HG03095 (cell line): ENCODE measurements around the gene VWA8.
"Not testable (repeated sequence)": the region's sequence is repeated elsewhere in the genome, so short reads cannot be mapped to it uniquely, and the experiment has no call there.

Experiments
- ATAC-seq: cut with Tn5 transposase; IDR thresholded peaks from one replicate; pipeline ENCODE4 v1.9.1; 2021; ENCODE audit warnings: moderate library complexity; ENCODE audit not compliant: unreplicated experiment

Gene VWA8

GRCh38 chr13:41751734-41752445 is 209.0 kb downstream of the VWA8 start:
- ATAC-seq, result no peak

DNA sequence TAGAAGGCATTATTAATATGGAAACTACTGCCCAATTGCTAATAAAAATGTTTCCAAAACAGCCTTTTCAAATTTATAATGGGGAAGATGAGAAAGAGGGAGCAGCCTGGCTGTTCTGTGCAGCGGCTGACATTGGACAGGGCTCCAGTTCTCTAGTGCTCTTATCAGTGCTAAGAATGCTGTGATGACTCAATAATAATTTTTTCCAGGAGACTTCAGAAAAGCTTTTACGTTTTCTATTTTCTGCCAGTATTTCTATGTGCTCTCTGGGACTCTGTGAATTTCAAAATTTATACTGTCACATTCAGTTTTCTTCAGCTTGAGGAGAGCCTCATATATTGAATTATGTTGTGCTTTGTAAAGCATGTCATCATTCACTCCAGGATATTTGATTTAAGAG is 209.6 kb downstream of the VWA8 start:
- ATAC-seq, result no peak

GRCh38 chr13:41746259-41746658 is 214.7 kb downstream of the VWA8 start:
- ATAC-seq, result no peak

- ATAC-seq, result not testable (repeated sequence)
Measured at GRCh38 chr13:41745496-41745895, 215.4 kb downstream of the VWA8 start.

- ATAC-seq, result no peak
Measured at GRCh38 chr13:41742917-41743552, 217.9 kb downstream of the VWA8 start.

DNA sequence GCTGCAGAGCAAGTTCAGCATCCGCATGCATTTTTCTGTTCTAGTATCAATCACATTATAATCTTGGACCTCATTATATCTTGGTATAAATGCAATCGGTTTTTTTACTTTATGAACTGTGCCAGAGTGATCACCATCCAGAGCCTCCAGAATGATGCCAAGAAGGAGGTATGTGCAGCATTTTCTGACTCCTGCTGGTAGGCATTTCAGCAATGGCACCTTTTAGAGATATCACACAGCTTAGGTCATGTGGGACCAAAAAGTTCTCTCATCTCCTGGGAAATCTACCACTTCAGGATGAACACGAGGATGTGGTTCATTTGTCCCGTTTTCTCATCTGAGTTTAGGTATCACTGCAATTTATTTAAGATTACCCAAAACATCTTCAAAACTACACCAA is 220.4 kb downstream of the VWA8 start:
- ATAC-seq, result no peak

GRCh38 chr13:41722684-41723535 is 238.0 kb downstream of the VWA8 start:
- no peak for ATAC-seq

- no peak for ATAC-seq
Measured at GRCh38 chr13:41720839-41721561, 239.9 kb downstream of the VWA8 start.

DNA sequence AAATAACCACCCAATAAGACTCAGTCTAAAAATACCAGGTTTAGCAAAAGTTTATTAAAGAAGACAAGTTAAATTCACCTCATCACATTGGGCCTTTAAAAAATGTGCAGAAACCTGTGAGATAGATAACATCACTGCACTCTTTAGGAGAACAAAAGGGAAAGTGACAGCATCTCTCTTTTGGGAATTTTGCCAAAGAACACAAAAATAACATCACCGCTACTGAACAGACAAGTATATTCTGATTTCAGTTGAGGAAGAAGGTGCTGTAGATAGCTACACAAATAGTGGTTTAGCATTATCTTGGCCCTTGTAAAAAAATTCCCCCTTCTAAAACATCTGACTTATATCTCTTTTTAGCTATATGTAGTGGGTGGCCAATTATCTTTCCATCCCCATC is 244.7 kb downstream of the VWA8 start:
- ATAC-seq, result no peak

DNA sequence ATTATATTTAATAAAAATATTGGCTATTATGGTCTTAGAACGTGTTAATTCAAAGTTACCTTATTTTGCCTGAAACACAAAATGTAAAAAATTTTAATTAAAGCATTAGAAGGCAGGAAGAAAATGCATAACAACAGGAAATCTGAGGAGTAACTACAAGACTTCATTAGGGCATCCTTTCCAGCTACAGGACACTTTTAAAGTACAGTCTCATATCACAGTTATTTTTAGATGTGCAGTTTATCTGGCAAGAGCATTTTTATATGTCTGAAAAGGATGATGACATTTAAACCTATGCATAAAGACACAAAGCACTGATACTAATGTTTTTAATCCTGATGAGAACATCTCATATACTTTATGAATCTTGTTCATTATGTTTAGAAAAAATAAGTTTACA is 247.5 kb downstream of the VWA8 start:
- ATAC-seq, result no peak

DNA sequence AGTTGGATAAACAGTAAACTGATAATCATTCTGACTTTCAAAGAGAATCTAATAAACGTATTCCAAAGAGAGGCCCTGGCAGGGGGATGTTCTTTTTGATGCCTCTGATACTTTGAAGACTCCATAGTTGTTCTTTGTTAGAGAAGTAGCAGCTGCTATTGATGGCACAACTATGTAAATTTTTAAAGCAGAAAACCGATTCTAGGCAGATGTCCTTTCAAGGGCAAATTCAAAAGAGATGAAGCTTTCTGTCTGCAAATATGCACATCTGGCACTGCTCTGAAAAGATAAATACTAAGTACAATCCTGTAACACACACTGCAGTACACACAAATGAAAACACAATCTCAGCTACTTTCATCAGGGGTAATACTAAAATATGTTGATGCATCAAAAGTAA is 250.1 kb downstream of the VWA8 start:
- ATAC-seq, result no peak

DNA sequence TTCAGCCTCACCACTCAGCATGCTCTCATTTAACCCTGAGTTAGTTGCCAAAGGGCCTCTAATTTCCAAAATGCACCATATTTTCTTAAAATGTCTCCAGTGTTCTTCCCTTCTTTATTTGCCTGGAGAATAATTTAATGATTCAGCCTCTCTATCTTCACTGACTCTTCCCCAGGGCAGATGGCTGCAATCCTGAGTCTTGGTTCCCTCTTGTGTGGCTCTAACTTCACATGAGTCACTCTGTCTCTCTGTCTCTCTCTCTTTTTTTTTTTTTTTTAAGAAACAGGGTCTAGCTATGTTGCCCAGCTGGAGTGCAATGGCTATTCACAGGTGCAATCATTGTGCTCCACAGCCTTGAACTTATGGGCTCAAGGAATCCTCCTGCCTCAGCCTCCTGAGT is 251.4 kb downstream of the VWA8 start:
- ATAC-seq, result no peak

- ATAC-seq, result no peak
Measured at GRCh38 chr13:41708713-41709112, 252.2 kb downstream of the VWA8 start.

- no peak for ATAC-seq
Measured at GRCh38 chr13:41707194-41707821, 253.6 kb downstream of the VWA8 start.

DNA sequence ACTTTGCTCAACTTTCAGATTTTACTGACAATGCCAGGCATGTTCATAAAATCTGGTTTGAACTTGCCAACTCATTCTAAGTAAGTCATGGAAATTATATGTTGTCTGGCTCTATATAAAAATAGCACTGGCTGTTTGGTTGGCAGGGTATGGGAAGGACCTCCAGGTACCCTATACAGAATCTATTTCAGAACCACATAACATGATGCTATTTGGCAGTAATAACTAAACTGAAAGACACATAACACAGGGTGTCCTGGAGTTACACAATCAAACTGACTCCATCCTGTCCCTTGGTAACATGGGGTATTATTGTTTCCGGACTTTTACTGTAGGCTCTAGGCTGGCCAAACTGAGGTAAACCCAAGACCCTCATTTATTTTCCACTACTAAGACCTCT is 254.8 kb downstream of the VWA8 start:
- ATAC-seq, result no peak

DNA sequence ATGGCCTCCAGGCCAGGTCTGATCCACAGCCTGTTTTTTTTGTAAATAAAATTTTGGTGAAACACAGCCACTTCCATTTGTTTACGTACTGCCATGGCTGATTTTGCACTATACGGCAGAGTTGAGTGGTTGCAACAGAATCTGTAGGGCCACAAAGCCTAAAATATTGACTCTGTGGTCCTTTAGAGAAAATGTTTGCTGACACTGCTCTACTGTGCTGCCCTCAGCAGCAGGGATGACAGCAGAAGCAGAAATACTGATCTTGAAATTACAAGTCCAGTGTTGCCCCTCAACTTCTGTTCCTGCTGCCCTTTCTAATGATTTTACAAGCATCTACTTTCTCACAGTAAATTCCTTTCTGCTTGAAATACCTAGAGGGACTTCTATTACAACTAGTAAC is 258.4 kb downstream of the VWA8 start:
- ATAC-seq, result no peak

DNA sequence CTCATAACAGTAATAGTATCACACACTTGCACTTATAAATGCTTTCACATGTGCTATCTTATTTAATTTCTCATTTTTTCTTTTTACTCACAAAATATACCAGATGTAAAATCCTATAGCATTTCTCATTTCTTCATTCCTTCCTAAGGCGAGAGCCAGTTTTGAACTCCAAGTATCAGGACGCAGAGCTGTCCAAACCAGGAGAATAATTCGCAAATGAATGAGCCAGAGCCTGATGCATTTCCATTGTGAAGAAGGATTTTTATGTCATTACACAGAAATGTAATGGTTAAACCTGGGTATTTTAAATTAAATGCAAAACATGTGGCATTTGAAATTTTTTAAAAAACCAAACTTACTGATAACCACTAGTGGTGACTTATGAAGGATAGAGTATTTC is 259.2 kb downstream of the VWA8 start:
- no peak for ATAC-seq

- ATAC-seq, result no peak
Measured at GRCh38 chr13:41700790-41701310, 260.1 kb downstream of the VWA8 start.

DNA sequence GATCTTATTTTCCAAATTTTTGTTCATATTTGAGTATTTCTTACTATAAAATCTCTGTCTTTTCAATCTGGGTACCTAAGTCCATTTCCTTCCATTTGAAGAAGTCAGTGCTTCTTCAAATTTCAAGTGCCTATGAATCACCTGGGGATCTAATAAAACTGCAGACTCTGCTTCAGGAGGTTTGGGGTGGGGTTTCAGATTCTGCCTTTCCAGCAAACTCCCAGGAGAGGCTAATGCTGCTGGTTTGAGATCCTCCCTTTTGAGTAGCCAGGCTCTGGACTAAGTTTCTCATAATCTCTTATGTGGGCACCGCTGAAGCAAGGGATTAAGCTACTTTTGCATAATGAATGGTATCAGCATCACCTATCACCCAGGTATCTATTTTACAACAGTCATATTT is 261.1 kb downstream of the VWA8 start:
- ATAC-seq, result no peak

- ATAC-seq, result no peak
Measured at GRCh38 chr13:41697578-41697977, 263.3 kb downstream of the VWA8 start.
